HG02973 (cell line): ENCODE measurements around the gene NCK2.

Experiments used
- ATAC-seq: cut with Tn5 transposase; IDR thresholded peaks from one replicate; pipeline ENCODE4 v1.9.1; 2021; ENCODE audit warnings: moderate library complexity; ENCODE audit not compliant: unreplicated experiment

NCK2 gene

GRCh38 chr2:105910497-105911238 is 166.0 kb downstream of the NCK2 start:
- no peak for ATAC-seq

- no peak for ATAC-seq
These were observed 166.7 kb downstream of the NCK2 start for GRCh38 chr2:105911425-105911824.

- ATAC-seq, result no peak
These were observed 167.4 kb downstream of the NCK2 start for GRCh38 chr2:105912081-105912480.

DNA sequence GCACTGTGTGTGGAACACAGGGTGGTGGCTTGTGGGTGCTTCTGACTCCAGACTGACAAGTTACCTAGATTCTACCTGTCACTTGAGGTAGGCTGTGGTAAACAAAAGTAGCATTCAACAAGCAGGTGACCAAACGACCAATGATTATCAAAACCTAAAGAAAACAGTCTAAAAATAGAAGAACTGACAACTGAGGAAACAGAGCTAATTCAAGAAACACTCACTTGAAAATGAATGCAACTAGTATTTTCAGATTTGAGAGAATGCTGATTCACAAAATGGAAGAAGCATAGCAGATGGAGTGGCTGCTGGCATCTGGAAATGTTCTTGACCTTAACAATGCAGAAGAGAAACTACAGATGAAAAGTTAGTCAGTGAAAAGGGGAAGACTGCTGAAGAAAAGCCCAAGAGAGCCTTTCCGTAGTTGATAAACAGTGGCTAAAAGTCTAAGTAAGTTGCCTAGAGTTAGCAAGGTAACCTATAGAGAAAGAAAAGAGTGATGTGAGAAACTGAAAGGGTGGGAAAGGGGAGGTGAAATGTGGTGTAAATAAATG is 170.4 kb downstream of the NCK2 start:
- peak; percentile 47 for ATAC-seq

- ATAC-seq, result no peak
These were observed 172.5 kb downstream of the NCK2 start for GRCh38 chr2:105917226-105917625.

DNA sequence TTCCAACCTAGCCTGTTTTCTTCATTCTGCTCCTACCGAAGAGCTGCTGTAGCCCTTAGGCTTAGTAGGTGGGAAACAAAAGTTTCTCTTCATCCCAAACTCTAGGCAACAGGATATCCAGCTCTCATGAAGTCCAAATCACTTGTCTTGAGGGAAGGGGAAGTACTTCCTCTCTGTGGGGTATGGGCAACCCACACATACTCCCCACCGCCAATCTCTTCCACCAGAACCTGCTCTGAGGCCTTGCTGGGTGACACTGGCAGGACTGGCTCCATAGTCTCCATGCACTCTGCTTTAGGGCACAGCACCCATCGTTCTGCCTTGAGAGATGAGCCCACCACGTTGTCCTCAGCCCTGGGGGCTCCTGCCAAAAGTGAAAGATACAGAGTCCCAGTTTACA is 173.0 kb downstream of the NCK2 start:
- no peak for ATAC-seq

GRCh38 chr2:105919191-105919811 is 174.6 kb downstream of the NCK2 start:
- ATAC-seq, result no peak

GRCh38 chr2:105919826-105920225 is 175.1 kb downstream of the NCK2 start:
- ATAC-seq, result no peak

- ATAC-seq, result no peak
These were observed 179.6 kb downstream of the NCK2 start for GRCh38 chr2:105924271-105924670.

DNA sequence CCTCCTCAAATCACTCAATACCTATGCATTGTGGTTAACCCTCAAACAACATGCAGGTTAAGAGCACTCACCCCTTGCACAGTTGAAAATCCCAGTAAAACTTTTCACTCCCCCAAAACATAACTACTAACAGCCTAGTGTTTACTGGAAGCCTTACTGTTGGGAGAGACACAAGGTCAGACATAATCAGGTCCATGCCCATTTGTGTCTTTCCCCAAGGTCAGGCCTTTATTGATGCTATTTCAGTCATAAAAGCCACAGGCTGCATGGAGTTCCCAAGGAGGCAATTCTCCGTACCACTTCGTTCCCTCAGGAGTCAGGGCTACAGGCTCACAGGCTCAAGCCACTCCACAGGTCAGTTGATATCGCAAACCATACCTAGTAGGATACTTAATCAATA is 180.2 kb downstream of the NCK2 start:
- ATAC-seq, result no peak

DNA sequence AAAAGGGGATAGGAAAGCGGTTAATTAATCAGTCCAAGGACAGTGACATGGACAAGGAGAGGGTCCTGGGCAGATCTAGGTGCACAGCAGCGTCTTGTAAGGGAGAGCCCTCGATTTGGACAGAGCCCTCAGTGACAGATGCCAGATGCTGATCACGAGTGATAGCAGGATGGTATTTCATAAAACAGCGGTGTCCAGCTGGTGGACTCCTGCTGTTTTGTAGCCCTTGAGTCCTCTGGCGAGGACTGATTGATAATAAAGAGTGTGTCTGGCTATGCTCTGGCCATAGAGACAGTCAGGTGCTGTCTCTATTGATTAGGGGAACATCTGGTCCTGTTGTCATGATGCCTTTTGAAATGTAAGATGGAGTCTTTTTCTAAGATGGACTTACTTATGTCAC is 180.7 kb downstream of the NCK2 start:
- ATAC-seq, result no peak

DNA sequence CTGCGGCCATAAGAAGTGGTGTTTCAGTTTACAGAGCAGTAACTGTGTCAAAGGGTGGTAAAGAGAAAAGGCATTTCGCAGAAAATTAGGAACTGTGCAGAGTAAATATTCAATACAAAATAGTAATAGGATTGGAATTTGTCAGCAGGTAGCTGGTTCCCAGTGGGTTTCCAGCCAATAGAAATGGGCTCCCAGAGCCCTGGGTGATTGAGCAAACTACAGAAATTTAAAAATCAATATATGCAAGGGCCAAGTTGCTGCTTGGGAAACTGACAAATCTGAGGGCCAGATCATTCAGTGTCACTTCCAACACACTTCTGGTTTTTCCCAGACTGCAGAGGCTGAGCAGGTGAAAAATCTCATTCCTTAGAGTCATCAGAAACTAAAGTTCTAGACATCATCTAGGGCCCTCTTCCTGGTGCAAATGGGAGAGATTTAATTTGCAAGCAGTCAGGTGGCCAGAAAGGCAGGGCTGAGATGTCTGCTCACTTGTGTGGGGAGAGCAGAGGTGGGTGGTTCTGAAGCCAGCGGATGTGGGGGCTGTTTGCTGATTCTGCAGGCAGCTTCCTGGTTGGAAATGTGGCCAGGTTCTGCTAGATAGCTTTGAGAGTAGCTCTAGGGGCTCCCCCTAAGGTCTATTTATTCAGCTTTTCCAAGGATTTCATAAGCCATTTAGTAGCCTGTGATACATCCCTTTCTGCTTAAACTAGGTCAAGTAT is 182.4 kb downstream of the NCK2 start:
- ATAC-seq, result no peak

DNA sequence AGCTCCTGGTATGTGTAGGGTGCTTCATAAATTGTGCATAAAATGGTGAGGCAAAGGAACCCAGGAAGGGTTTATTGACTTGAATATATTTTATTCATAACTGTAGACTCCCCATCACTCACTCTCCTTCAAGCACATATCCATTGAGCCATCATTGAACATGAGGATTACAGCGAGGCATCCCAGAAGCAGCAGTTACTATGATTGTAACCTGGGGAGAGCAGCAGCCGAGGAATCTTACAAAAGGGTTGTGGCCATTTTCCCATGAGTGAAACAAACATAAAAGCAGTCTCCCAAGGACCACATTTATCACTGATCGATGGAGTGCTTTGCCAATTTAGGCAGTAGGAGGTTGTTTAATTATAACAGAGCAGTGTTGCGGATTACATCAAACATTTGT is 183.4 kb downstream of the NCK2 start:
- no peak for ATAC-seq

GRCh38 chr2:105928563-105928962 is 183.9 kb downstream of the NCK2 start:
- ATAC-seq, result no peak

DNA sequence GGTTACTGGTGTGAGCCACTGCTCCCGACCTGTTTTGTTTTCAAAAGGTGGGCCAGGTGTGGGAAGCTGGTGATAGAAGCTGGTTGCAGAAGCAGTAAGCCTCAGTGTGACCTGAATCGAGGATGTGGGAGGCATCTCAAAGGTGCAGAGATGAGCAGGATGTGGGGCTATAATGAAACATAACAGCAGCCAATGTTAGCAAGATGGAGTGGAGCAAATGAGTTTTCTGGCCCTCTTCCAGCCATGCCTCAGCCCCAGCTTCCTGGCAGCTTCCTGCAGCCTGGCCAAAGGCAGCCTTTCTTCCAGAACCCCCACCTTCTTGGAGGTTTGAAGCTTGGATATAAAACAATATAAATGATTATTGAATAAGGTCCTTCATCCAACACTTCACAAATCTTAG is 184.8 kb downstream of the NCK2 start:
- no peak for ATAC-seq

DNA sequence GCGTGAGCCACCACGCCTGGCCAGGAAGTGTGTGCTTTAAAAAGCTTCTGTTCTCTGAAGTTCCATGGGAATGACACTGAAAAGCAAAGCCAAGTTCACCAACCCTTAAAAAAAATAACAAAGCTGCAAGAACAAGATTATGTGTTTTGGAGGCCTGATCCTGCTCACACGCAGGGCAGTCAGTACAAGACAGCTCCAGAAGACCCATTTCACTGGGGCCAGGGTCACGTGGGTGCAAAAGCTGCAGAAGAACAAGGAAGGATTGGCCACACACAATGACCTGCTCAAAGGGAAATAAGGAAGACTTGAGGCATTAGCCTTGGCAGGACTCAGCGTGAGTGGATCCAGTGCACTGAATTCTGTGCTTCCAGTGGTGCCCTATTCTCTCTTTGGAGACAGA is 187.9 kb downstream of the NCK2 start:
- ATAC-seq, result no peak

DNA sequence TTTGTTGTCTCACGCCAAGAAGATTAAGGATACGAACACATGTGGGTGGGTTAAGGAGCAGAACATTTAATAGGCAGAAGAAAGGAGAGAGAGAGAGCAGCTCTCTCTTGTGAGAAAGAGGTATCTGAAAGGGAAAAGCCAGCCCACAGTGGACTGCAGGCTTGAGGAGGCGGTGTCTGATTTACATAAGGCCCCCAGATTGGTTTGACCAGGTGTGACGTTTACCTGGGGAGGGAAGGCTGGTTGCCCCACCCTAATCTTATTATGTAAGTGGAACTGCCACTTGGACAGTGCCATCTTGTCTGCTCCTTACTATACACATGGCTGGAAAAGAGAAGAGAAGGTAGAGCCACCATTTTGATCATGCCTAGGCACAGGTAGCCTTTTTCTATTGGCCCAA is 189.2 kb downstream of the NCK2 start:
- no peak for ATAC-seq

DNA sequence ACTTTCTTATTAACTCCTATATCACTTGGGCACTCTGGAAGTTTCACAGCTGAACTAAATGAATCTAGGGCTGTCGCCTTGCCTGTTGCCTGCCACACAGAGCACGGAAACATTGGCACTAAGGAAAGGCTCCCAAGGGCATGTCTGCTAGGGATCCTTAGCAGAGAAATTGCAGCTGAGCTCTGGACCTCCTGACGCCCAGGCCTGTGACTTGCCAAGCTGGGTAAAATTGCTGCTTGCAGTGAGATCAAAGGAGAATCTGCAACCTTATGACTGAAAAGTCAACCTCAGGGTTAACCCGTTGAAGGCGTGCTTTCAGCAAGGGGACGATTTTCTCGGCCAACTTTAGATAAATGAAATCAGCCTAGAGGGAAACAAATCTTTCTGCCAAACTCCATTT is 189.8 kb downstream of the NCK2 start:
- no peak for ATAC-seq

GRCh38 chr2:105935063-105935462 is 190.4 kb downstream of the NCK2 start:
- no peak for ATAC-seq

- no peak for ATAC-seq
These were observed 192.2 kb downstream of the NCK2 start for GRCh38 chr2:105936954-105937353.

- ATAC-seq, result no peak
These were observed 192.9 kb downstream of the NCK2 start for GRCh38 chr2:105937498-105938097.
